ENCODE data around the gene MINDY2.
"Not testable (repeated sequence)": the region's sequence is repeated elsewhere in the genome, so short reads cannot be mapped to it uniquely, and the experiment has no call there.

Gene MINDY2

GRCh38 chr15:58883926-58884325 is 112.8 kb downstream of the MINDY2 start:
- DNase-seq (ENCODE audit: low read depth) = not testable (repeated sequence)

GRCh38 chr15:58886921-58887320 is 115.8 kb downstream of the MINDY2 start:
- no peak for DNase-seq (ENCODE audit: low read depth)

DNA sequence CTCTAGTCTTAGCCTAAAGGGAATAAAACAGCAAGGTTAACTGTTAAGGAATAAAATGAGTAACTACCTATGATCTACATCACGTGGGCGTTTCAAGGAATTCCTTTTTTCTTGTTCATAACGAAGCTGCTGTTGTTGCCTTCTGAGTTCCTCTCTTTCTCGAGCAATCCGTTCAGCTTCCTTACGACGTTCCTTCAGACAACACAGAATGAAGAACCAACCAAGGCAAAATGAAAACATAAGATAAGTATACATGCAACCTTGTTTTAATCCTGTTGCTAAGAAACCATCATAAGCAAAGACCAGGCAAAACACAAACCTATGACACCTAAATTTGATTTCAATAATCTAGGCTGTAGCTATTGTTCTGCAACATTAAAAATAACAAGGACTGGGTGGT is 118.3 kb downstream of the MINDY2 start:
- DNase-seq (ENCODE audit: low read depth) = no peak

GRCh38 chr15:58898150-58898680 is 127.1 kb downstream of the MINDY2 start:
- DNase-seq (ENCODE audit: low read depth) = no peak

DNA sequence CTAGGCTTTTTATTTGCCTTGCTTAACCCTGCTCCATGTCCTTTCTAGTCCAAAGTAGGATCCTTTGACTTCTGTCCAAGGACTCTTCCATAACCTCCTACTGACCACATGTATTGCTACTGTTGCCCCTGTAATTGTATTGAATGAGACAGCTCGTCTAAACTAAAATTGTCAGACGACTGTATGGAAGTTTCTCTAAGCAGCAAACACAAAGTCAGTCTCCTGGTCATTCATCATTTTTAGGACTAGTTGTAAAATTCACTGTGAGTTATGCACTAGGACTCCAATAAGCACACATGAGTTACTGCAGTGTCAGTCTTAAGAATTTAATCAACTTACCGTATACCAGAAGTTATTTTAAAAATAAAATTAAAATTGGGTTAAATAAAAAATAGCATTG is 129.5 kb downstream of the MINDY2 start:
- no peak for DNase-seq (ENCODE audit: low read depth)

DNA sequence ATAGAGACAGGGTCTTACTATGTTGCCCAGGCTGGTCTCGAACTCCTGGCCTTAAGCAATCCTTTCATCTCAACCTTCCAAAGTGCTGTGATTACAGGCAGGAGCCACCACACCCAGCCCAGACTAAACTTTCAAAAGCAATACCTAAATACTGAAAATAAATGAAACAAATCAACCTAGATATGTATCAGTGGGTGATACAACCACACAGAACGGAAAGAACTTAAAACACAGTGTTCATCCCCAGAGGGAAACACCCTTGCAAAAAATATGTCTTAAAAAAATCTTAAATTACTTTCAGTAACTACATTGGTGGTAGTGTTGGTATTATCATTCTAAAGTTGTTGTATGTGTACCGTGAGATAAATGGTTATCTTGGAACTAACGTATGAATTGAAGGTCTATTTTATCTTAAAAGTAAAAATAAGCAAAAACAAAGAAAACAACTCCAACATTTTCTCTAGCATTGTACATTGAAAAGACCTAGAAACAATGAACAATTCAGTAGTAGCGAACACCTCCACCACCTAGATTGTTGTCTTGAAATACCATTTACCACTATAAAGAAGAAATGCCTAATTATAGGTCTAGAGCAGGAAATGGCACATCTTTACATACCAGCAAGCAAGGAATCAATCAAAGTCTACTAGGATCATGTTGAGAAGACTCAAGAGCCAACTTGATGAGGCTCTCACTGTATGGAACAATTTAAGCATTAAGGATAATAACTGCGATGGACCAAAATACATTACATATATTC is 137.6 kb downstream of the MINDY2 start:
- DNase-seq (ENCODE audit: low read depth) = no peak

- DNase-seq (ENCODE audit: low read depth) = no peak
These were observed 138.5 kb downstream of the MINDY2 start for GRCh38 chr15:58909616-58910015.

DNA sequence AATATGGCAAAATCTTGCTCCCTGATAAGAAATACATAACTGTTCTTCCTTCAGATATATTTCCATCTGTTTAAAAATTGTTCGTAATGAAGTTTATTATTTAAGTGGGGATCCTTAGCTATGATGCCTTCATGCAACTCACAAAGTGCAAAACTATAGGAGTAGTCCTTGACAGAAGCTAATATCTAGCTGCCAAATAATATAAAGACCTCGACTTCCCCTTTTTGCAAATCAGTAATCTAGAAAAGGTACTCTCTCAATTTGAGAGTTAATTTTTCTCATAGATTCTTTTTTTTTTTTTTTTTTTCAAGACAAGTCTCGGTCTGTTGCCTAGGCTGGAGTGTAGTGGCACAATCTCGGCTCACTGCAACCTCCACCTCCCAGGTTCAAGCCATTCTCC is 139.4 kb downstream of the MINDY2 start:
- DNase-seq (ENCODE audit: low read depth) = no peak
